H1 (cell line): ENCODE data around the gene BCO2.

Experiments
- ASH2L ChIP-seq: fragments of 200-600, 300-600 bp; sonication (generic); IDR thresholded peaks from one replicate; pipeline ENCODE4 v1.7.1; 2017; ENCODE audit warnings: low read length
- EZH2 ChIP-seq: fragments of 200-600 bp; sonication (generic); IDR thresholded peaks from 2 replicates; pipeline ENCODE4 v1.7.1; 2012; ENCODE audit warnings: low read depth, mild to moderate bottlenecking, moderate library complexity, low read length, inconsistent platforms; ENCODE audit not compliant: severe bottlenecking
- RFX5 ChIP-seq: IDR thresholded peaks from 2 replicates; pipeline ENCODE4 v1.6.1; 2011; ENCODE audit warnings: low read depth, low read length, improper control_type of control experiment, borderline replicate concordance
- TF ChIP-seq, protein P1 (sequence below), 3 experiments: IDR thresholded peaks; 1 replicate in 2 of 3; 2 replicates in 1 of 3; pipeline versions ENCODE4 v1.5.1 to v1.6.1; 2011; ENCODE audit warnings: low read length in 3 of 3, mild to moderate bottlenecking in 3 of 3, inconsistent platforms in 2 of 3, low read depth in 1 of 3, moderate library complexity in 1 of 3; ENCODE audit not compliant: insufficient read depth in 1 of 3; ENCODE audit errors: control extremely low read depth in 1 of 3

DNA sequence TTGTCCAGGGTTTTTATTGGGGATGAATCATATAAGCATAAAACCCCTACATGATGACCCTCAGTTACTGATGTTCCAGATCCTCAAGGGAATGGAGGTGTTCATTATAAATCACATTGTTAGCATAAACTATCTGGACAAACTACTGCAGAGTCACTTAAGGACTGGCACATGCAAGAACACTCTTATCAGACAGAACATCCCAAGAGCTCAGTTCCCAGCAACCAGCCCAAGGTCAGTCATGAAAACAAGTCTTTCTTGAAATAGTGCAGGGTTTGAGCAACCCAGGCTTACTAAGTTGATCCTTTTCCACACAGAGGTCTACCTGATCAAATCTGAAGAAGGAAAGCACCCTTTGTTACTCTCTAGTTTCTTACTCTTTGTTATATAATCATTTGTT, 37.4 kb downstream of the BCO2 start:
- TF ChIP-seq, protein P1, sequence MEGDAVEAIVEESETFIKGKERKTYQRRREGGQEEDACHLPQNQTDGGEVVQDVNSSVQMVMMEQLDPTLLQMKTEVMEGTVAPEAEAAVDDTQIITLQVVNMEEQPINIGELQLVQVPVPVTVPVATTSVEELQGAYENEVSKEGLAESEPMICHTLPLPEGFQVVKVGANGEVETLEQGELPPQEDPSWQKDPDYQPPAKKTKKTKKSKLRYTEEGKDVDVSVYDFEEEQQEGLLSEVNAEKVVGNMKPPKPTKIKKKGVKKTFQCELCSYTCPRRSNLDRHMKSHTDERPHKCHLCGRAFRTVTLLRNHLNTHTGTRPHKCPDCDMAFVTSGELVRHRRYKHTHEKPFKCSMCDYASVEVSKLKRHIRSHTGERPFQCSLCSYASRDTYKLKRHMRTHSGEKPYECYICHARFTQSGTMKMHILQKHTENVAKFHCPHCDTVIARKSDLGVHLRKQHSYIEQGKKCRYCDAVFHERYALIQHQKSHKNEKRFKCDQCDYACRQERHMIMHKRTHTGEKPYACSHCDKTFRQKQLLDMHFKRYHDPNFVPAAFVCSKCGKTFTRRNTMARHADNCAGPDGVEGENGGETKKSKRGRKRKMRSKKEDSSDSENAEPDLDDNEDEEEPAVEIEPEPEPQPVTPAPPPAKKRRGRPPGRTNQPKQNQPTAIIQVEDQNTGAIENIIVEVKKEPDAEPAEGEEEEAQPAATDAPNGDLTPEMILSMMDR (IDR thresholded peaks at IDR 0.05; ENCODE audit: control extremely low read depth in 1 of 3, insufficient read depth in 1 of 3, low read depth in 1 of 3, low read length in 3 of 3): no peak
- TF ChIP-seq RFX5 (no peak), EZH2 (no peak), ASH2L (no peak)
